Endothelial cell (in vitro differentiated cells): Measurements from ENCODE around the gene IARS2. TPM values are rescaled to one million over a fixed set of nuclear protein-coding genes. Genes with fewer than 3 reads are reported as not detected.
A peak's percentile ranks its signal among the peaks of the same experiment; 100 is the strongest.

Experiments
- DNase-seq: peaks from one replicate; pipeline ENCODE4 v3.0.0; 2021; ENCODE audit warnings: low spot score
- H3K27ac Mint-ChIP-seq: one replicate; pipeline ENCODE4 v1.8.0; 2021; ENCODE audit warnings: mixed read lengths, inconsistent platforms; ENCODE audit not compliant: unreplicated experiment
- H3K27me3 Mint-ChIP-seq: one replicate; pipeline ENCODE4 v1.8.0; 2021; ENCODE audit warnings: mild to moderate bottlenecking, moderate library complexity, mixed read lengths, inconsistent platforms; ENCODE audit not compliant: unreplicated experiment
- H3K36me3 Mint-ChIP-seq: one replicate; pipeline ENCODE4 v1.8.0; 2021; ENCODE audit warnings: mild to moderate bottlenecking, low read depth, mixed read lengths, inconsistent platforms; ENCODE audit not compliant: unreplicated experiment
- H3K4me1 Mint-ChIP-seq: one replicate; pipeline ENCODE4 v1.8.0; 2021; ENCODE audit warnings: mild to moderate bottlenecking, mixed read lengths, inconsistent platforms; ENCODE audit not compliant: unreplicated experiment
- H3K4me3 Mint-ChIP-seq: one replicate; pipeline ENCODE4 v1.8.0; 2021; ENCODE audit warnings: mild to moderate bottlenecking, mixed read lengths, inconsistent platforms; ENCODE audit not compliant: unreplicated experiment
- H3K9me3 Mint-ChIP-seq: one replicate; pipeline ENCODE4 v1.8.0; 2021; ENCODE audit warnings: mixed read lengths, inconsistent platforms; ENCODE audit not compliant: unreplicated experiment
- long read RNA-seq: library from polyadenylated mRNA; unstranded; transcript quantifications from one replicate; pipeline ENCODE4 v2.0.0, GENCODE V29; 2020; ENCODE audit not compliant: unreplicated experiment
- total RNA-seq: library from RNA; stranded (reverse); fragmentation: NEBNext Ultra II Directional; extraction: Animal tissue kit (Norgen Biotek cat#: 25700); gene quantifications from one replicate; pipeline ENCODE4 v1.2.1, GENCODE V29; 2021; ENCODE audit not compliant: unreplicated experiment
- TF ChIP-seq, protein P1 (sequence below): fragments of 200-600 bp; sonication (generic); IDR thresholded peaks from one replicate; pipeline ENCODE4 v1.5.0; 2021; ENCODE audit warnings: antibody characterized with exemption; ENCODE audit not compliant: unreplicated experiment

The IARS2 gene
- total RNA-seq: 60.3 TPM
- long read RNA-seq, transcript IARS2-201 (23 exons, 3,560 nt): major isoform, 18 of 26 reads
- long read RNA-seq, partial matches to known transcripts: 8 of 26 reads
- long read RNA-seq, other reads (novel, unspliced or antisense): 0 of 26 reads

DNA sequence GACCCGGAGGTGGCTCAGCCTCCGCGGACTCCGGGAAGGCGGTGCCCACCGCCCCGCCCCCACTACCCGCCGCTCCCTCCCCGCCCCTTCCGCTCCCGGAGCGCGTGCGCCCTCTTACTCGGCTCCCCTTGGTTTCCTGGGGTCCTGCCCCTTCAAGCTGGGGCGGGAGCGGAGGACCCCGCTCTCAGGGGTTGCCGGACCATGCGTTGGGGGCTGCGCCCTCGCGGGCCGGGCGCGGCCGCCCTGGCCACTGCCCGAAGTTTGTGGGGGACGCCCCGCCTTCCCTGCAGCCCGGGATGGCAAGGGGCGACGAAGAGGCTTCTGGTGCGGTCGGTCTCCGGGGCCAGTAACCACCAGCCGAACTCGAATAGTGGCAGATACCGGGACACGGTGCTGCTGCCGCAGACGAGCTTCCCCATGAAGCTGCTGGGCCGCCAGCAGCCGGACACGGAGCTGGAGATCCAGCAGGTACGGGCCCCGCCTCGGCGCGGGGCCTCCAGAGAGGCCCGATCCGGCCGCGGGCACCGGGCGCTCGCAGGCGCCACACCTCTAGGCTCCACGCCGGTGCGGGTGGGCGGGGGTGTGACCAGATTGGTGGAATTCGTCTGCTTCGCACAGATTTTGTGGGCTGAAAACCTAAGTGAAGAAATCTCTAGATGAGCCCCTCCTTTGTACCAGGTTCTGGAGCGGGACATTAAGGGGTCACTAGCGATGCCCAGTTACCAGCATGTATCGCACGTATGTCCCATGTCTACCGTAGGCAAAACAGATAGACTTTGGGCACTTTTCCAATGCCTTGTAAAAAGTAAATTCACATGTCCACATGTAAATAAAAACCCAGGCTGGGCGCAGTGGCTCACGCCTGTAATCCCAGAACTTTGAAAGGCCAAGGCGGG lies at the start of gene IARS2:
IARS2 (plus strand) TSS at position 117 of the 896 bp plus-strand sequence; CDS start at position 202, 85 bp downstream.
- H3K4me3 Mint-ChIP-seq: peak within 1 kb of the TSS; percentile 83
- peak; percentile 85 for DNase-seq
- TF ChIP-seq, protein P1, sequence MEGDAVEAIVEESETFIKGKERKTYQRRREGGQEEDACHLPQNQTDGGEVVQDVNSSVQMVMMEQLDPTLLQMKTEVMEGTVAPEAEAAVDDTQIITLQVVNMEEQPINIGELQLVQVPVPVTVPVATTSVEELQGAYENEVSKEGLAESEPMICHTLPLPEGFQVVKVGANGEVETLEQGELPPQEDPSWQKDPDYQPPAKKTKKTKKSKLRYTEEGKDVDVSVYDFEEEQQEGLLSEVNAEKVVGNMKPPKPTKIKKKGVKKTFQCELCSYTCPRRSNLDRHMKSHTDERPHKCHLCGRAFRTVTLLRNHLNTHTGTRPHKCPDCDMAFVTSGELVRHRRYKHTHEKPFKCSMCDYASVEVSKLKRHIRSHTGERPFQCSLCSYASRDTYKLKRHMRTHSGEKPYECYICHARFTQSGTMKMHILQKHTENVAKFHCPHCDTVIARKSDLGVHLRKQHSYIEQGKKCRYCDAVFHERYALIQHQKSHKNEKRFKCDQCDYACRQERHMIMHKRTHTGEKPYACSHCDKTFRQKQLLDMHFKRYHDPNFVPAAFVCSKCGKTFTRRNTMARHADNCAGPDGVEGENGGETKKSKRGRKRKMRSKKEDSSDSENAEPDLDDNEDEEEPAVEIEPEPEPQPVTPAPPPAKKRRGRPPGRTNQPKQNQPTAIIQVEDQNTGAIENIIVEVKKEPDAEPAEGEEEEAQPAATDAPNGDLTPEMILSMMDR: no peak
- H3K4me1 Mint-ChIP-seq: peaks cover 3% of the 10 kb centered on the region
- no peaks in the 10 kb centered on the region for H3K9me3 Mint-ChIP-seq
- H3K27me3 Mint-ChIP-seq: peaks cover 4% of the 10 kb centered on the region
- H3K27ac Mint-ChIP-seq: no peak within 1 kb of the TSS
- peaks cover 5% of the 10 kb centered on the region for H3K36me3 Mint-ChIP-seq

DNA sequence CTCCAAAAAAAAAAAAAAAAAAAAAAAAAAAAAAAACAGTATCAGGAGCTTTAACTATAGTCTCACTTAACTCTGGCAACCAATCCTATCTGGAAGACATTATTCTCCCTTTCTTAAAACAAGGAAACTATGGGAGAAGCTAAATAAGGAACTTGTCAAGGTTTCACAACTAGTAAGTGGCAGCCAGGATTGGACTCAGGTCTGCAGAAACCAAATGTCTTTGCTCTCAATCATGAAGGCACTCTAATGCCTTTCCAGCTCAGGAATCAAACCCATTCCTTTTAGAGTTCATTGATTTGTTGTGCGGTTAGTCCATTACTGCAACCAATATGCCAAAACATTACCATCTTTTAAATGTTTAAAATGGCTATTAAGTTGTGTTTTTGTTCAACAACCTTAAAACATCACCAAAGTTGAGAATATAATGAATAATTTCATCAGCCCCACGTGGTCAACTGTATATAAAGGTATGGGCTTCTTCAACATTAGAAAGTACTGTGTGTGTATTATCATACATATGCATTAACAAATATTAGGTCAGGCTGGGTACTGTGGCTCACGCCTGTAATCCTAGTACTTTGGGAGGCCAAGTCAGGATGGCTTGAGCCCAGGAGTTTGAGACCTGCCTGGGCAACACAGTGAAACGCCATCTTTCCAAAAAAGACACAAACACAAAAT lies 49.1 kb upstream of the IARS2 start:
- Mint-ChIP-seq H3K27ac (no peak overlapping the region), H3K9me3 (no peaks in the 10 kb centered on the region), H3K4me1 (peaks cover 12% of the 10 kb centered on the region), H3K27me3 (no peaks in the 10 kb centered on the region), H3K4me3 (peak overlapping the region; percentile 97), H3K36me3 (peaks cover 4% of the 10 kb centered on the region)
- DNase-seq: no peak
- TF ChIP-seq, protein P1: no peak

DNA sequence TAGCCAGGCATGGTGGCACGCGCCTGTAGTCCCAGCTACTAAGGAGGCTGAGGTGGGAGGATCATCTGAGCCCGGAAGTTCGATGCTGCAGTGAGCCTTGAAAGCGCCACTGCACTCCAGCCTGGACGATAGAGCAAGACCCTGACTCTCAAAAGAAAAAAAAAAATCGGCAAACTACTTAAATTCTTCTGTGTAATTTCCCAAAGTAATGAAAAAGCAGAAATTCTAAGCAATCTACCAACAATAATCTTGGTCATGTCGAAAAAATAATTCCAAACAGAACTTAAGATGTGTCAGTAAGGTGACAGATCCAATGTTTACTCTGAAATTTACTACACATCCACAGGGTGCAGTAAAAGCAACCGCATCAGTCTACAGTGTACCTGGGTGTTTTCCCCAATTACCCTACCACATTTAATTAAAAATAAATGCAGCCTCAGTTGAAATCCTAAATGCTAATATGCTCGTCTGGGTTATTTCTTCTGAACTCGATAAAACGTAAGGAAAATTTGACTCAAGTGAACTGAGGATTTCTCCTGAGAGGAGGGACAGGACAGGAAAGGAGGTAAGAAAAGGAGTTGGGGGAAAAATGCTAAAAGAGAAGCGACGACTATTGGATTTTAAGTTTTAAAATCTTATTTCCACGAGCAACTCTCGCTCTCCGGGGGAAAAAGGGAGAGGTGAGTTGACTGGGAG lies 48.4 kb upstream of the IARS2 start:
- TF ChIP-seq, protein P1: no peak

DNA sequence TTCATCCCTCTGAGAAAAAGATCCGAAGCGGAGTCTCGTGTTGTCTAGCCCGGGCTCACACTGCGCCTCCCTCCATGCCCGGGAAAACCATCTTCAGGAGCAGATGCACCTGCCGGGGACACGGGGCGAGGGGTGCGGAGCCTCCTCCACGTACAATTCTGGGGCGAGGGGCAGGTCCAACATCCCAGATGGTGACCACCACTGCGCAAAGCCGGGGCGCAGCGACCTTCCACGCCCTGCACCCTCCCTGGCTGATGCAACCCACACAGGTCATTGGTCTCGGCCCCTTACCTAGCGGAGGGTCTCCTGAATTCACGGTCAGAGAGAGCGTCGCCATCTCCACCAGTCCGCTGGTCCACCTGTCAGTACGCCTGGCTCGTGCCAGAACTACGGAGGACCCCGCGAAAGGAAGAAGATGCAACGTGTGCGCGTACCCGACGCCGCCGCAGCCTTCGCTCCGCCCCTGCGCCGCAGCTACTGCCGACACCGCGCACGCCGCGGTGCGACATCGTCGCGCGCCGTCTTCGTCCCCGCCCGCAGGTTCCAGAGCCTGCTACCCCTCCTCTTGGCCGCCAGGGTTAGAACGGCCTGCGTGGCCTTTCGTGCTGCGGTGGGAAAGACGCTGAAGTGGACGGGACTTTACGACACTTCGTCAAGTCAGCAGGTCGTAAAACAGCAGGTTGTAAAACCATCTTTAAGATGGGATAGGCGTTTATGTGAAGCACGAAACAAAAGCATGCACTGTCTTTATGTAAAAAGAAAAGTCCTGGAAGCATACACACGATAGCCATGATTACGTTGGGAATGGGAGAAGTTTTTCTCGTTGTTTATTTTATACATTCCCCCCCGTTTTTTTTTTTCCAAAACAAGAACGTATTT lies 47.6 kb upstream of the IARS2 start, which contains the start of gene EPRS1:
EPRS1 (minus strand) TSS at position 454 of the 879 bp plus-strand sequence; CDS start at position 337, 117 bp downstream.
- Mint-ChIP-seq H3K27ac (peak within 1 kb of the TSS; percentile 72), H3K9me3 (no peaks in the 10 kb centered on the region), H3K36me3 (peaks cover 4% of the 10 kb centered on the region), H3K27me3 (no peaks in the 10 kb centered on the region), H3K4me3 (peak within 1 kb of the TSS; percentile 97), H3K4me1 (peaks cover 12% of the 10 kb centered on the region)
- DNase-seq: peak; percentile 93
- TF ChIP-seq, protein P1: peak; percentile 68

More for the DNA sequence above, 48.4 kb upstream of the IARS2 start:
- H3K4me1 Mint-ChIP-seq: peaks cover 12% of the 10 kb centered on the region
- no peaks in the 10 kb centered on the region for H3K9me3 Mint-ChIP-seq
- H3K4me3 Mint-ChIP-seq: peak overlapping the region; percentile 97
- DNase-seq: no peak
- no peaks in the 10 kb centered on the region for H3K27me3 Mint-ChIP-seq
- H3K36me3 Mint-ChIP-seq: peaks cover 4% of the 10 kb centered on the region
- H3K27ac Mint-ChIP-seq: peak overlapping the region; percentile 57
